HepG2 (cell line): ENCODE data around the gene FITM2. TPM values are rescaled to one million over a fixed set of nuclear protein-coding genes. Genes with fewer than 3 reads are reported as not detected.

Experiments used
- FOXC1 ChIP-seq: sonication (generic); formaldehyde crosslinking; IDR thresholded peaks from 2 replicates; pipeline ENCODE4 v1.8.0; 2022; ENCODE audit warnings: mild to moderate bottlenecking, missing genetic modification reagents, borderline replicate concordance
- GABPA ChIP-seq, 2 experiments: IDR thresholded peaks; 2 replicates each; pipeline ENCODE4 v1.6.1; 2011 to 2016; ENCODE audit warnings: low read depth in 2 of 2, low read length in 1 of 2, missing biosample characterization in 1 of 2, missing genetic modification characterization in 1 of 2
- JDP2 ChIP-seq: sonication (generic); formaldehyde crosslinking; IDR thresholded peaks from 2 replicates; pipeline ENCODE4 v1.8.1; 2022; ENCODE audit warnings: missing genetic modification reagents, borderline replicate concordance
- KLF11 ChIP-seq: IDR thresholded peaks from 2 replicates; pipeline ENCODE4 v1.6.1; 2016; ENCODE audit warnings: missing compliant biosample characterization
- MTA3 ChIP-seq: sonication (generic); formaldehyde crosslinking; IDR thresholded peaks from 2 replicates; pipeline ENCODE4 v1.4.0; 2020; ENCODE audit warnings: missing genetic modification reagents
- NAIF1 ChIP-seq: sonication (generic); formaldehyde crosslinking; IDR thresholded peaks from 2 replicates; pipeline ENCODE4 v1.5.0; 2020; ENCODE audit warnings: mild to moderate bottlenecking, missing genetic modification reagents, borderline replicate concordance
- NONO ChIP-seq, 2 experiments: fragments of 450-650 bp in 1 of 2; sonication (generic) in 1 of 2; formaldehyde crosslinking in 1 of 2; IDR thresholded peaks in 1 of 2; conservative IDR thresholded peaks in 1 of 2; 2 replicates each; pipeline versions ENCODE4 v1.6.1 to v1.8.0; 2017 to 2022; ENCODE audit warnings: mild to moderate bottlenecking in 1 of 2, missing genetic modification reagents in 1 of 2, moderate library complexity in 1 of 2
- TCF7 ChIP-seq: sonication (generic); IDR thresholded peaks from 2 replicates; pipeline ENCODE4 v1.6.1; 2016; ENCODE audit warnings: antibody characterized with exemption, low read depth
- ZIK1 ChIP-seq: sonication (generic); formaldehyde crosslinking; IDR thresholded peaks from 2 replicates; pipeline ENCODE4 v1.5.0; 2020; ENCODE audit warnings: mild to moderate bottlenecking, low read depth, missing genetic modification reagents, borderline replicate concordance
- ZKSCAN1 ChIP-seq: fragments of 150-350 bp; IDR thresholded peaks from 2 replicates; pipeline ENCODE4 v1.6.1; 2014; ENCODE audit warnings: low read length
- ZNF354B ChIP-seq: sonication (generic); formaldehyde crosslinking; IDR thresholded peaks from 2 replicates; pipeline ENCODE4 v1.8.0; 2022; ENCODE audit warnings: mild to moderate bottlenecking, missing genetic modification reagents
- ZNF563 ChIP-seq: sonication (generic); formaldehyde crosslinking; IDR thresholded peaks from 2 replicates; pipeline ENCODE4 v1.8.0; 2022; ENCODE audit warnings: mild to moderate bottlenecking, moderate library complexity, missing genetic modification reagents
- ZNF639 ChIP-seq: conservative IDR thresholded peaks from 2 replicates; pipeline ENCODE4 v1.6.1; 2018; ENCODE audit warnings: missing genetic modification reagents
- ZNF652 ChIP-seq: IDR thresholded peaks from 2 replicates; pipeline ENCODE4 v1.6.1; 2016; ENCODE audit warnings: low read depth, borderline replicate concordance
- ZNF724P ChIP-seq: sonication (generic); formaldehyde crosslinking; IDR thresholded peaks from 2 replicates; pipeline ENCODE4 v1.8.0; 2022; ENCODE audit warnings: missing genetic modification reagents, borderline replicate concordance
- ZNF749 ChIP-seq: sonication (generic); formaldehyde crosslinking; IDR thresholded peaks from 2 replicates; pipeline ENCODE4 v1.8.0; 2022; ENCODE audit warnings: mild to moderate bottlenecking, missing genetic modification reagents, moderate library complexity, borderline replicate concordance
- ZNF768 ChIP-seq: sonication (generic); formaldehyde crosslinking; IDR thresholded peaks from 2 replicates; pipeline ENCODE4 v1.4.0; 2020; ENCODE audit warnings: missing genetic modification reagents
- polyA plus RNA-seq, 8 experiments: library from polyadenylated mRNA; depleted of rRNA in 3 of 8; stranded (reverse) in 7 of 8; unstranded in 1 of 8; fragments of >200 nt; fragmentation: Illumina TruSeq in 4 of 8; extraction: Trizol in 4 of 8; gene quantifications; 2 replicates each; pipeline versions ENCODE4 v1.2.1 to v1.2.3, GENCODE V29; 2011 to 2016; ENCODE audit warnings: low read depth in 4 of 8, missing spikeins in 1 of 8, mixed read lengths in 1 of 8; ENCODE audit not compliant: insufficient read depth in 1 of 8
- total RNA-seq, 5 experiments: library from RNA; depleted of rRNA; stranded (reverse); fragments of >200 nt; fragmentation: Illumina TruSeq; extraction: Trizol; gene quantifications; 2 replicates each; pipeline ENCODE4 v1.2.3, GENCODE V29; 2016; ENCODE audit warnings: low read depth in 1 of 5
- TF ChIP-seq, protein P1 (sequence below): sonication (generic); formaldehyde crosslinking; IDR thresholded peaks from 2 replicates; pipeline ENCODE4 v1.8.0; 2022; ENCODE audit warnings: low read depth, missing genetic modification reagents
- TF ChIP-seq, protein P2 (sequence below): sonication (generic); formaldehyde crosslinking; IDR thresholded peaks from 2 replicates; pipeline ENCODE4 v1.4.0; 2020; ENCODE audit warnings: mild to moderate bottlenecking, missing genetic modification reagents
- TF ChIP-seq, protein P3 (sequence below): sonication (generic); formaldehyde crosslinking; IDR thresholded peaks from 2 replicates; pipeline ENCODE4 v1.4.0; 2020; ENCODE audit warnings: missing genetic modification reagents, borderline replicate concordance

Gene FITM2
- total and polyA plus RNA-seq, 2 of the 13 experiments (the other 11 are each of a cell fraction or from before 2014, with no cell fraction given): 9.6 to 24.5 TPM

GRCh38 chr20:44355498-44356352 lies 44.7 kb upstream of the FITM2 start, which contains the start of gene HNF4A (continued):
- TF ChIP-seq NONO (IDR thresholded peaks at IDR 0.05) (no peak), NONO (CRISPR knock-in tag; conservative IDR thresholded peaks at IDR 0.05) (peak; percentile 84), ZKSCAN1 (no peak), ZNF652 (CRISPR knock-in tag) (no peak), ZNF639 (CRISPR knock-in tag) (peak; percentile 35; the same call in 1 of the 2 replicates), ZNF563 (peak; percentile 79; the same call in 1 of the 2 replicates), ZNF724P (0 out of 2 replicates have a peak, but pooled peaks have one; percentile 67), ZNF354B (CRISPR knock-in tag) (peak; percentile 58; the same call in 1 of the 2 replicates), JDP2 (CRISPR knock-in tag) (no peak; the same call in 1 of the 2 replicates), KLF11 (CRISPR knock-in tag) (no peak; the same call in 1 of the 2 replicates), ZIK1 (peak; percentile 86; the same call in 1 of the 2 replicates), NAIF1 (CRISPR knock-in tag) (peak; percentile 86; the same call in 1 of the 2 replicates), MTA3 (CRISPR knock-in tag) (no peak), FOXC1 (CRISPR knock-in tag) (peak; percentile 92; the same call in 1 of the 2 replicates), TCF7 (peak; percentile 17; the same call in 1 of the 2 replicates), ZNF768 (peak; percentile 78), GABPA (IDR thresholded peaks at IDR 0.05; ENCODE audit: low read depth, low read length) (no peak), GABPA (CRISPR knock-in tag; IDR thresholded peaks at IDR 0.05; ENCODE audit: low read depth) (no peak; the same call in 1 of the 2 replicates), ZNF749 (CRISPR knock-in tag) (peak; percentile 27; the same call in 1 of the 2 replicates)
- TF ChIP-seq, protein P1, sequence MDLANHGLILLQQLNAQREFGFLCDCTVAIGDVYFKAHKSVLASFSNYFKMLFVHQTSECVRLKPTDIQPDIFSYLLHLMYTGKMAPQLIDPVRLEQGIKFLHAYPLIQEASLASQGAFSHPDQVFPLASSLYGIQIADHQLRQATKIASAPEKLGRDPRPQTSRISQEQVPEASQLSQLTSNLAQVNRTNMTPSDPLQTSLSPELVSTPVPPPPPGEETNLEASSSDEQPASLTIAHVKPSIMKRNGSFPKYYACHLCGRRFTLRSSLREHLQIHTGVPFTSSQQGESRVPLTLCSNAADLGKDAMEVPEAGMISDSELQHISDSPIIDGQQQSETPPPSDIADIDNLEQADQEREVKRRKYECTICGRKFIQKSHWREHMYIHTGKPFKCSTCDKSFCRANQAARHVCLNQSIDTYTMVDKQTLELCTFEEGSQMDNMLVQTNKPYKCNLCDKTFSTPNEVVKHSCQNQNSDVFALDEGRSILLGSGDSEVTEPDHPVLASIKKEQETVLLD (CRISPR knock-in tag): no peak
- TF ChIP-seq, protein P2, sequence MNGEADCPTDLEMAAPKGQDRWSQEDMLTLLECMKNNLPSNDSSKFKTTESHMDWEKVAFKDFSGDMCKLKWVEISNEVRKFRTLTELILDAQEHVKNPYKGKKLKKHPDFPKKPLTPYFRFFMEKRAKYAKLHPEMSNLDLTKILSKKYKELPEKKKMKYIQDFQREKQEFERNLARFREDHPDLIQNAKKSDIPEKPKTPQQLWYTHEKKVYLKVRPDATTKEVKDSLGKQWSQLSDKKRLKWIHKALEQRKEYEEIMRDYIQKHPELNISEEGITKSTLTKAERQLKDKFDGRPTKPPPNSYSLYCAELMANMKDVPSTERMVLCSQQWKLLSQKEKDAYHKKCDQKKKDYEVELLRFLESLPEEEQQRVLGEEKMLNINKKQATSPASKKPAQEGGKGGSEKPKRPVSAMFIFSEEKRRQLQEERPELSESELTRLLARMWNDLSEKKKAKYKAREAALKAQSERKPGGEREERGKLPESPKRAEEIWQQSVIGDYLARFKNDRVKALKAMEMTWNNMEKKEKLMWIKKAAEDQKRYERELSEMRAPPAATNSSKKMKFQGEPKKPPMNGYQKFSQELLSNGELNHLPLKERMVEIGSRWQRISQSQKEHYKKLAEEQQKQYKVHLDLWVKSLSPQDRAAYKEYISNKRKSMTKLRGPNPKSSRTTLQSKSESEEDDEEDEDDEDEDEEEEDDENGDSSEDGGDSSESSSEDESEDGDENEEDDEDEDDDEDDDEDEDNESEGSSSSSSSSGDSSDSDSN (CRISPR knock-in tag): peak; percentile 89
- TF ChIP-seq, protein P3, sequence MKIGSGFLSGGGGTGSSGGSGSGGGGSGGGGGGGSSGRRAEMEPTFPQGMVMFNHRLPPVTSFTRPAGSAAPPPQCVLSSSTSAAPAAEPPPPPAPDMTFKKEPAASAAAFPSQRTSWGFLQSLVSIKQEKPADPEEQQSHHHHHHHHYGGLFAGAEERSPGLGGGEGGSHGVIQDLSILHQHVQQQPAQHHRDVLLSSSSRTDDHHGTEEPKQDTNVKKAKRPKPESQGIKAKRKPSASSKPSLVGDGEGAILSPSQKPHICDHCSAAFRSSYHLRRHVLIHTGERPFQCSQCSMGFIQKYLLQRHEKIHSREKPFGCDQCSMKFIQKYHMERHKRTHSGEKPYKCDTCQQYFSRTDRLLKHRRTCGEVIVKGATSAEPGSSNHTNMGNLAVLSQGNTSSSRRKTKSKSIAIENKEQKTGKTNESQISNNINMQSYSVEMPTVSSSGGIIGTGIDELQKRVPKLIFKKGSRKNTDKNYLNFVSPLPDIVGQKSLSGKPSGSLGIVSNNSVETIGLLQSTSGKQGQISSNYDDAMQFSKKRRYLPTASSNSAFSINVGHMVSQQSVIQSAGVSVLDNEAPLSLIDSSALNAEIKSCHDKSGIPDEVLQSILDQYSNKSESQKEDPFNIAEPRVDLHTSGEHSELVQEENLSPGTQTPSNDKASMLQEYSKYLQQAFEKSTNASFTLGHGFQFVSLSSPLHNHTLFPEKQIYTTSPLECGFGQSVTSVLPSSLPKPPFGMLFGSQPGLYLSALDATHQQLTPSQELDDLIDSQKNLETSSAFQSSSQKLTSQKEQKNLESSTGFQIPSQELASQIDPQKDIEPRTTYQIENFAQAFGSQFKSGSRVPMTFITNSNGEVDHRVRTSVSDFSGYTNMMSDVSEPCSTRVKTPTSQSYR (CRISPR knock-in tag): no peak; the same call in 1 of the 2 replicates
